Effector CD4-positive, alpha-beta T cell (primary cell): Measurements from ENCODE around the gene SLC9A4.

Experiments used
- DNase-seq: peaks from one replicate; pipeline ENCODE4 v3.0.0-alpha.2; 2020

SLC9A4 gene

DNA sequence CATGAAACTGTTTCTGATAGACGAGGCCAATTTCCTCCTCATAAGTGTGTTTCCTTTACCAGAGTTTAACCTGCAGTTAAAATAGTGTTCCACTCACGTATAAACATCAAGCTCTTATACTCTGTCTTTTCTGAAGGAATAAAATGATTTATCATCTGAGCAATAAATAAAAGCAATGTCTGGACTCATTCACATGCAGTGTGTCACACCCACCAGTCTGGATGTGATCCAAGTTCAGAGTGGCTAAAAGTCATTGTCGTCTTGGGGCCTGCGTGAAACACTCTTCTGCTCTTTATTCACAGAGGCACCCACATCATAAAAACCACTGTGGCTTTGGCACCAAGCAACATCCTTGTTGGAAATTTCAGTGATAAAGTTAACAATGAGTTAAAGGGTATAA, 19.5 kb upstream of the SLC9A4 start:
- DNase-seq: no peak

DNA sequence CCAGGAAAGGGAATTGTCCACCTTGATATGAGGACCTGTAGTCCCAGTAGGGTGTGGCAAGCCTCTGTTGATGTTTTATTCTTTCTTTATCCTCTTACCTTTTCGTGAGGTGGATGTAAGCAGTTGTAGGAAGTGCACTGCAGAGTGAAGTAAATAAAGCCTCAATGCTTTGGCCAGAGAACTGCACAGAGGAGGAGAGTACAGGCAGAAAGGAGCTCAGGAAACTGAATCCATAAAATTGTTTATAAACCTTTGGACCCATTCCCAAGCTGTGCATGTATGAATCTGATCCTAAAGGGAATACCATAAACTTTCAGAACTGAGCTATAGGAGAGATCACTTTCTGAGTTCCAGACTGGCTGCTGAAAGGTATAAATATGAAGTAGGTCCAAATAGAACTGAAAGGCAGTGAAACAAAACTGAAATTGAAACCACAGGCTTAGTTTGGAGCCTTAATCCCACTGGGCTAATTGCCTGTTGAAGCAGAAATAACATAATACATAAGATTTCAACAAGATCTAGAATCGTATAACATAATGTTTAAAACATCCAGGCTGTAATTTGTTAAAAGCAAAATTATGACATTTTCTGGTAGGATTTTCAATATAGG, 17.9 kb upstream of the SLC9A4 start:
- no peak for DNase-seq

DNA sequence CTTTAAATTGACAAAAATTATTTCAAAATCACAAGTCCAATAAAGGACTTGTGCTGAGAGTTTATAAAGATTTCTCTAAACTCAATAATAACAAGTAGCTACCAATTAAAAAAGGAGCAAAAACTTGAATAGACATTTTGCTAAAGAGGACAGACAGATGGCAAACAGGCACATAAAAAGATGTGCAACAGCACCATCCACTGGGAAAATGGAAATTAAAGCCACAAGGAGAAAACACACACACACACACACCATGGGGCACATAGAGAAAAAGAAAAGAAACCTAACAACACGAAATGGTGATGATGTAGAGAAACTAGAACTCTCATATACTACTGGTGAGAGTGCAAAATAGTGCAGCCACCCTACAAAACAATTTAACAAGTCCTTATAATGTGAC, 12.6 kb upstream of the SLC9A4 start:
- DNase-seq: no peak

DNA sequence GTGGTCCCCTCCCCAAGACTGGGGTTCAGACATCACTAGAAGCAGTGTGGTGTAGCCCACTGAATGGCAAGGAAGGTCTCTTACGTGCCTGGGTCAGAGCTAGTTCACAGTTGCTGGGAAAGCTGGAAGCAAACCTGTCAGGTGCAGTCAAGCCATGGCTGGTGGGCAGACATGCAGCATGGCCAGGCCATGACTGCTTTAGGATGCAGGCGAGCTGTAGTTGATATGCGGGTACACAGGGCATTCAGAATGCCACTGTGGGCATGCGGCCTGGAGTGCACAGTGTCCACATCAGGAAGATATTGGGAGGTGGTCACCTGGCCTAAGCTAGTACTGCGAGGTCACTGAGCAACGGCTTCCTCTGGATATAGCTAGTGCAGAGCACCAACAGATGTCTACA, 11.8 kb upstream of the SLC9A4 start:
- DNase-seq: no peak

DNA sequence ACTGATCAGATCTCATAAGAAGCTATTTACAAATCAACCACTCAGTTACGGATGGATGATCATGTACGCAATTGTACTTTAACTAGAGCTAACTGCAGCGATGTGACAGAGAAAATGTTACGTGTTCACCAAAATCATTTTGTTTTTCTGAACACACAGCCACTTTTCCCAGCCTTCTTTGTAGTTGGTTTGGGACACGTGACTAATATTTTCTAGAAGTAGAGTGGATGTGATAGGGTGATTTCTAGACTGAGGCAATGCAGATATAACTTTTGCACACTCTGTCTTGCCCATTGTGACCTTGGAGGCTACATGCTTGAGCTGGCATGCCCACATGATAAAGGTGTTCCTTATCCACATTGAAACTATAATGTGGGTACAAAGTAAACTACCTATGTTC, 9.9 kb upstream of the SLC9A4 start:
- no peak for DNase-seq

DNA sequence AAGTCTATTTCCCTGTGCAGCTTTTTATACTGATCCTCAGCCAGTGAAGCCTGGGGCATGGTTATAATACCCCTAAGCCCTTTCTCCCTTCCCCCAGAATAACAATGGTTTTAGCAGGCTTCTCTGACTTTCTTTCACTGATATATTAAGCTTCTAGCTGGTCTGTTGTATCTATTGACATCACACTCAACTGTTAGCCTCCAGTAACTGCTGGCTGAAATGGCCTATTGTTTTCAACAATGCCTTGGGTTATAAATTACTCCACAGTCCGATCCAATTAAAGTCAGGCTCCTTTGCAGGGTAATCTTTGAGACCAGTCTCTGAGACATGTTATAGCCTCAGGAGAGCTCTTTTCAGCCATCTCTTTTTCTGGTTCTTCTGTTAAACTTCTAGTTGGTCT, 2.9 kb upstream of the SLC9A4 start:
- DNase-seq: no peak

DNA sequence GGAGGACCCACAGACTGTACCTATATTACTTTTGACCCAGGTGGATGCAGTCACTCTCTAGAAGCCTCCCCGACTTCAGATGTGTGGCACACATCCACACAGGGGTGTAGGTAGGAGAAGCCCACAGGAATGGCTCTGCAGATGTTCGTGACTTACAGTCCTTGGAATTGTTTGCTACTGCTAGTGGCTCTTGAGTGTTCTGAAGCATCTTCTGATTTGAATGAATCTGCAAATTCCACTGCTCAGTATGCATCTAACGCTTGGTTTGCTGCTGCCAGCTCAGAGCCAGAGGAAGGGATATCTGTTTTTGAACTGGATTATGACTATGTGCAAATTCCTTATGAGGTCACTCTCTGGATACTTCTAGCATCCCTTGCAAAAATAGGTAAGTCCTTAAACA, 605 bp downstream of the SLC9A4 start:
- DNase-seq: no peak

DNA sequence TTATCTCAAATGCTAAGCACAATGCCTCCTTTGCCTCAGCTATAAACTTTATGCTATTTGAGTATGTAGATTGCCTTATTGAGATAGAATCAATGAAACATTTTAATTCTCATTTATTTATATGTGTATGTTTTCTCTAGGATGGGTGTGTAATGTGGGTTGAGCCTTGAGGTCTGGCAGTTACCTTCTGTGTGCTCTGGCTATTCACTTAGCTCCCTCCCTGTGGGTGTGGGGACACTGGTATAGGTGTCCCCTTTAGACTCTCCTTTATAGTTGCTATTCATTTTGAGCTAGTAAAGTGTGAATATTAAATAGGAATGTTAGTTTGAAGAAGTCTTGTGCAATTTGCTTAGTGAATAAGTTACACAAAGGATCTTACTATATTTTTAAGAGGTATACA, 1.8 kb downstream of the SLC9A4 start:
- no peak for DNase-seq

DNA sequence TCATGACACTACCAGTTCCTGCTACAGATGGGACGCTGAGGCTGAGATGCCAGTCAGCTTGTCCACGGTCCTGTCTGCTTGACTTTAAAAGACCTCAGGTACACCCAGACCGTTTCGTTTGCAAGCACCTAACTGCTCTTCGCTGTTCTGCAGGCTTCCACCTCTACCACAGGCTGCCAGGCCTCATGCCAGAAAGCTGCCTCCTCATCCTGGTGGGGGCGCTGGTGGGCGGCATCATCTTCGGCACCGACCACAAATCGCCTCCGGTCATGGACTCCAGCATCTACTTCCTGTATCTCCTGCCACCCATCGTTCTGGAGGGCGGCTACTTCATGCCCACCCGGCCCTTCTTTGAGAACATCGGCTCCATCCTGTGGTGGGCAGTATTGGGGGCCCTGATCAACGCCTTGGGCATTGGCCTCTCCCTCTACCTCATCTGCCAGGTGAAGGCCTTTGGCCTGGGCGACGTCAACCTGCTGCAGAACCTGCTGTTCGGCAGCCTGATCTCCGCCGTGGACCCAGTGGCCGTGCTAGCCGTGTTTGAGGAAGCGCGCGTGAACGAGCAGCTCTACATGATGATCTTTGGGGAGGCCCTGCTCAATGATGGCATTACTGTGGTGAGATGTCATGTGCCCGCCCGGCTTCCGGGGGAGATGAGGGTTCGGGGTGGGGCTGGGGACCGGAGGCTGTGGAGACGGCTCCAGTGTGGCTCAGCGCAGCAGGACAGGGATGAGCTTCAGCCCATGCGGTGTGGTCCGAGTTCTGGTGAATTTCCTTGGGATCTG, 5.9 kb downstream of the SLC9A4 start:
- no peak for DNase-seq

DNA sequence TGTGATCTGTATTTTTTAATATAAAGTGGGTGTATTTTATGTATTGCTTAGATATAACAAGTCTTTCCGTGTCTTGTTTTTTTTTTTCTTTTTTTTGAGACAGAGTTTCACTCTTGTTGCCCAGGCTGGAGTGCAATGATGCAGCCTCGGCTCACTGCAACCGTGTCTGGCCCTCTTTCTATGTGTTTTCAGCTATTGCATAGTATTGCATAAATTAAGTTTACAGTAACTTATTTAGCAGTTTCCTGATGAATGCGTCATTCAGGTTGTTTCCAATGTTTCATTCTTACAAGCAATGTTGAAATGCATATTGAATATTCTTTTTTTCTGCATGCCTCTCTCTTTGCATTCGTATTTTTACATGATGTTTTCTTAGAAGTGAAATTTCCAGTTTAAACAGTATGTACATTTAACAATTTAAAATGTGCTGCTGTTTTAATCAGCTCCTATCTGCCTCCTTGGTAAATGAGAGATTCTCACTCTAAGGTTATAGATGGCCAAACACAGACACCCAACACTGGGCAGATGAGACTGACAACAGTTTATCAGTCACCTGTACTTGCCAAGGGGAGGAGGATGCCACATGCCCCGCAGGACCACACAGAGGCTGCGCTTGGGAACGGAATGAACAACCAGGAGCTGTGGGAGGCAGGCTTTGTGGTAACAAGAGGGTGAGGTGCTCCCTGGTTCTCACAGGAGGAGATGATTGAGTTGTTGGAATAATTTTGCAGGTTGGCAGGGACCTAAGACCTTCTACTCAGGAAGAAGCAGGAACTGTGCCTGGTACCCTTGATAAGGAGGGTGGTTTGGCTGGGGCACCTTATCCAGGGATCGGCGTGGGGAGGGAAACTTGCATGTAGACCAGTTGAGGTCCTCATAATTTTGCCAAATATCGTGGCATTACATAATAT, 7.5 kb downstream of the SLC9A4 start:
- no peak for DNase-seq

DNA sequence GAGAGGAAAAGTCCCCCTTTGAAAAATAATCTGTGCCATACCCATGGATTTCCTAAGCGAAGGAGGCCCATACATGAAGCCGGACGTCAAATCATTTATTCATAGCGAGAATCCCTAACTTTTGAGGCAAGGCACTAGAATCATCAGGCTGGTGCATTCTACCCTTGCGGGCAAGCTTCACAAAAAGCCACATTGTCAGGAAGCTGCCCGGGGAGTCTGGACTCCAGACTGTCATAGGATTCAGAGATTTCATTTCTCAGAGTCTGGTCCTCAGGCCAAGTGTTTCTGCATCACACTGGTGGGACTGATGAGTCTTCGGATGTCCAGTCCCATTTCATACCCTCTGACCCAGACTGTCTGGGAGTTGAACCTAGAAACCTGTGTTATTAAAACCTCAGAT, 8.9 kb downstream of the SLC9A4 start:
- no peak for DNase-seq

DNA sequence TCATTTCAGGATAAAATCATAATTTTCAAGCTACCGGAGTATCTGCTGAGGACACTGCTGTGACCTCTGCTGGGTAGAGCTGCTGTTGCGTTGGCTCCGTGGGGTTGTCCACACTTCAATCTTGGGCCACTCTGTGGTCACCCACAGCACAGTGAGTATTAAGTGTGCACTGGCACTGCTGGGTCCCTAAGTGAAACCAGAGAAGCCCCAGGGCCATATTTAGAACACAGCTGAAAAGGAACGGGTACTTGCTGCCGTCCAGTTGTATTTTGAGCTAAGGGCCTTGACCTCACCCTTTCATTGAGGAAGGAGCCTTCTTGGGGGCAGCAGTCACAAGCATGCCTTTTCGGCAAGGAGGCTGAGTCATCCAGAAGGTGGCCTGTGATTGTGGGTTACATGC, 10.1 kb downstream of the SLC9A4 start:
- DNase-seq: no peak

DNA sequence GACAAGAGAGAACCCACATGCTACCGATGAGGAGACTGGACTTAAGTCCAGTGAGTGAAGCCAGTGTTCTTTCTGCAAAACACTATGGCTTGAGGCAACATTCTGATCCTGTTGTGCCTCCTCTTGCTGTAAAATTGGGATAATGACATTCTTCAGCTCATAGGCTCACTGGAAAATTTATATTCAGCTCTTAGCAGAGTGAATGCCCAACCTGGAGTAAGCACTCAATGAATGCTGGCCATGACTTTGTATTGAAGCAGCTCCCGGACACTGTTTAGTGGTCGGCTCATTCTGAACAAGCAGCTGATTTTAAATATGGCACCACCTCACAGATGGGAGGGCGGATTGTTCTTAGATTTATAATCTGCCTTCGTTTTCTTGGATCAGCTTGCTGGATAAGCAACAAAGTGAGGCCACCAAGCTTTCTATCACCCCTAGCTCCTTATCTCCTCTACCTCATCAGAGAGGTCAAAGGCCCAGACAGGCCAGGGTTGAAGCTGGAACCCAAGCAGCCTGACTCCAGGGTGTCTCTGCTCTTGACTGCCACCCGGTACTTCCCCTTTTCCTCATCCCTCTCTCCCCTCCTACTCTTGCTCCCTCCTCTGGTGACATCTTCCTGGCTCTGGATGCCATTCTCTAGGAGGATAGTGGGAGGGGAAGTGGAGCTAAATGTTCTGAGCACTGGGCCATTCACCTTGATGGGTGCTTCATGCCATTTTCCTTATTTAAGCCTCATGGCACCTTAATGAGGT, 11.5 kb downstream of the SLC9A4 start:
- no peak for DNase-seq

DNA sequence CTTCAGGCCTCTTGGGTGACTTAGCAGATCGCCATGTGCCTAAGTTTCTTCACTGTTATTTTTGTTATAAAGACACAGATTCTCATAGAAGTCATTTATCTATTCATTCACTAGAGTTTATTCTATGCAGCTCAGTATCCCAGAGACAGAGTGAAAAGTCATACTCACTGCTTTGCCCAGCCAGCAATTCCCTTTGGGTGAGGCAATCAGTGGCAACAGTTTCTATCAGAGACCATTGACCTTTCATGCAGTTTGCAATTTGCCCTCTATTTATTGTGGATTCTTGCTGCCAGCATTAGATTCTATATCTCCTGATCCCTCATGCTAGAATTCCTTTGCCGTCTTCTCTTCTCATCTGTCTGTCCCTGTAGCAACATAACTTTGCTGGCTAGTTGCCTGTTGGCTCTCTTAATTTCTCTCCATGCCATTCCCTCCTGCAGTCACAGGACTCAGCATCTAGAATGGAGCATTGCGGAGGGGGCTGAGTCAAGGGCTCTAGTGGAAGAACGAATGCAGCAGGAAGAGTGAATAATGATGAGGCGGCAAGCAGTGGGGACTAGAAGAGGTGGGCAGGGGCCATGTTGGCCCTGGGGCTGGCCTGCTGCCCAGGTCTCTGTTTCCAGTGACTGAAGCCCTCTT, 12.2 kb downstream of the SLC9A4 start:
- no peak for DNase-seq

DNA sequence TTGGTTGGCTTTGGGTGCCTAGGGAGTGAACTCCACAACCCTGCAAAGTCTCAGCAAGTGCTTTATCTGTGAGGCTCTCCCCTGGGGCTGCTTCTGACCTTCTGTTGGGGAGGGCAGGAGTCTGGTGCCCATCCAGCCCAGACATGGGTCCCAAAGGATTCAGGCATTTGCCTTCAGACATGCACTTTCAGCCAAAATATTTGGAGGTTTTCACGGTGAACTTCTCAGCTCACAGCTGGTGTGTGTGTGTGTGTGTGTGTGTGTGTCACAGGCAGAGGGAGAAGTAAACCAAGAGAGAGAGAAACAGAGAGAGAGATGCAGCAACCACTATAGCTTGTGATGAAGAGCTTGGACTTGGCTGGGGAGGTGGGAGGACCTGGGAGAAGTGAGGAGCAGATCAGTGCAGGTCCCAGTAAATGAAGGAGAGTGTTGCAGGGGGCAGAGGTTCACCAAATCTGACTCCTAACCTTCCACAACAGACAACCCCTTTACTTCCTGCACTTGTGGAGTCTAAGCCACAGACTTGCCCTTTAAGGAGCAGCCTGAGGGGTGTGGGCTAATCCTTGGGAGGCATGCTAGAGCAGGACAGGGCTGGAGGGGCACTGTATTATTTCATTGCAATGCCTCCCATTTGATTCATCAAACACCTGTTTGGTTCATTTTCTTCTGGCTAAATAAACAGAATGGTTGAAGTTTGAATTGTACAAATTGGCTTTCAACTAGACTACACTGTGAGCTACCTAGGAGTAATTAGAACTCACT, 14.1 kb downstream of the SLC9A4 start:
- DNase-seq: no peak

DNA sequence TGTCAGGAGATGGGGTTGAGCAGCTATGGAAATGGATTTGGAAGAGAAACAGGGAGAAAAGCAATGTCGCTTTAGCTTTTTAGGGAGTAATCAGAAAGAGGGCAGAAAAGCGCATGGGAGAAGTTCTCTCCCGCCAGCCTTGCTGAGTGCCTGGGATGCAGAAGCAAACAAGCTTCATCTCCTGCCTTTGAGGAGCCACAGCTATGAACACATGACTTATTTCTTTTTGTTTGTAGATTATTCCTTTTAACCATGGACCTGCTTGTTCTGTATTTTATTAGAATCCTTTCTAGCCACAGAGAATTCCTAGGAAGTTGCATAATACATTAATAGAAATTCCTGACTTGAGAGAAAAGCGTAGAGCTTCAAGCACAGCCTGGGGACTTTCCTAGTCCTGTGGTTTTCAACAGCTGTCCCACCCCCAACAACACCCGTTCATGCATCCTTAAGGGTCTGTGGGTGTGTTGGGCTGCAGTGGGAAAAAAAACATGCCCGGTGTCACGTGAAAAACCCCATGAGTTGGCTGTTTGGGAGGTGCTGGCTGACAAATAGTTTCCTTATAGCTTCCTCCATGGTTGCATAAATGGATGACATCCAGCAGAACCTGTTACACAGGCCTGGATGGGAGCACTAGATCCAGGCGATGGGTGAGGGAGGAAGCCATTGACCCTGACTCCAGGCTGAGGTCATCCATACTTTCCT, 14.9 kb downstream of the SLC9A4 start:
- no peak for DNase-seq

DNA sequence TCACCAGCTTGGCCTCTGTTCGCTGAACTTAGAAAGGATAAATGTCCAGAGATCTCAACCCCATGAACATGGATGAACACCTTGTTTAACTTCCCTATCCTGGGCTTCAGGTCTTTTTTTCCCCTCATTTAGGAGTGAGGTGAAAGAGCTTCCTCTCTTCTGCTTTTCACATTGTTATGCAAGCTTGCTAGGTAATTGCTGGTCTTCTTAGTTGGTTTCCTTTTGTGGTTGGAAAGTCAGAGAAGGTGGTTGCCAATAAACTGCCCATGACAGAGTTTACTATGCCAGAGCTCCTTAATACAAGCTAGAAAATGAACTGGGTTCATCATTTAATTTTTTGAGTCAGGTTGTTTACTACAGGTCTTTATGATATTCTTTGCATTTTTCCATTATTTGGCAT, 16.6 kb downstream of the SLC9A4 start:
- no peak for DNase-seq

DNA sequence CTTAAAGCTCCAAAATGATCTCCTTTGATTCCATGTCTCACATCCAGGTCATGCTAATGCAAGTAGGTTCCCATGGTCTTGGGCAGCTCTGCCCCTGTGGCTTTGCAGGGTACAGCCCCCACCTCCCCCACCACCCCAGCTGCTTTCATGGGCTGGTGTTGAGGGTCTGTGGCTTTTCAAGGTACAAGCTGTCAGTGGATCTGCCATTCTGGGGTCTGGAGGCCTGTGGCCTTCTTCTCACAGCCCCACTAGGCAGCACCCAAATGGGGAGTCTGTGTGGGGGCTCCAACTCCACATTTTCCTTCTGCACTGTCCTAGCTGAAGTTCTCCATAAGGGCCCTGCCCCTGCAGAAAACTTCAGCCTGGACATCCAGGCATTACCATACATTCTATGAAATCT, 19.0 kb downstream of the SLC9A4 start:
- DNase-seq: no peak

DNA sequence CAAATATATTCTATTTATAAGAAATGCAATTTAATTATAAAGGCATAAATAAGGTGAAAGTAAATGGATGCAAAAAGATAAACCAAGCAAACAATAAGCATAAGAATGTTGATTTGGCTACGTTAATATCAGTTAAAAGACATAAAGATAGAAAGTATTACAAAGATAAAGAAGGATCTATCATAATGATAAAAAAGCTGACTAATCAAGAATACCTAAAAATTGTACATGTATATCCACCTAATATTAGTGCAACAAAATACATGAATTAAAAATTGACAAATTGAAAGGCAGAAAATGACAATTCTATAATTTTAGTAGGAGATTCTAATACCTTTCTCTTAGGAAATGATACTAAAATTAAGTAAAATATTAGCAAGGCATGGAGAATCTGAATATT, 21.5 kb downstream of the SLC9A4 start:
- no peak for DNase-seq

DNA sequence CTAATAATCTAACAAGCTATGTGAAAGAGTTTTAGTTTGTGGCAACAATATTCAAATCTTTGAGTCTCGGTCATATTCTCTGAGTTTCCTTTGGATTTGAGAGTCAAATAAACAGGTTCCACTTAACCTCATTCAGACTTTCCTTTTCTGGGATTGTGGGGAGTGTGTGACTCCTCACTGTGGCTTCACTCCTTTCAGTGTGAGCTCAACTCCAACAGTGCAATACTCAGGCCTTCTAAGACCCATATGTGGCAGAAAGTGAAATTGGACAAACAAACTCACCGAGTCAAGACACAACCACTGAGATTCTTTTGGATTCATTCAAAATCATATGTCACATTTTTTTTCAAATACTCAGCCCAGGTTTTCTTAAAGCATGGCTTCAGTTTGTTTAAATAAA, 25.4 kb downstream of the SLC9A4 start:
- no peak for DNase-seq

DNA sequence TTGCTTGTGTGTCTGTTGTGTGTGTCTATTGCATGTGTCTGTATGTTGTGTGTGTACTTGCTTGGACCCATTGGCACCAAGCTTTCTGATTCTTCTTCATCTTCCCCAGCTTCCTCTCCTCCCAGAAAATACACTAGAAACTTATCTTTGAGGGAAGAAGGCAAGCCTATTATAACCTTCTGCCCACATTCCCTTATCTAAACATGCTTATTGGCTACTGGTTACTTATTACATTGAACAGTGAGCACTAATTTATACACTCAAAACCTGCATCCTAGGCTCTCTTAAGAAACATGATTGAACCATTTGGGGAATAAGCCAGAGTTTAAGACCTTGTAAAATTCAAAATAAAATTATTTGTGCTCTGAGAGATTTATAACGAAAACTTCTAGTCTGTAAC, 26.5 kb downstream of the SLC9A4 start:
- no peak for DNase-seq
